ENCODE data around the gene ADARB2. TPM values are rescaled to one million over a fixed set of nuclear protein-coding genes. Genes with fewer than 3 reads are reported as not detected.

The ADARB2 gene
- total and polyA plus RNA-seq, 10 of the 15 experiments (the other 5 are each of a cell fraction or from before 2014, with no cell fraction given) = 0.02 to 4.1 (median 0.76) TPM

GRCh38 chr10:1413823-1414222, 323.5 kb downstream of the ADARB2 start:
- no peaks in the 10 kb centered on the region; a peak in 1 of 4 replicates for H3K27me3 ChIP-seq (replicated peaks in 1 of 2; ENCODE audit: control insufficient read depth in 2 of 2, insufficient read depth in 2 of 2, low read length in 1 of 2)
- no peaks in the 10 kb centered on the region for H3K4me1 ChIP-seq (ENCODE audit: control insufficient read depth, insufficient read depth, low read length)
- no peaks in the 10 kb centered on the region for H3K9me3 ChIP-seq (replicated peaks; ENCODE audit: control insufficient read depth, insufficient read depth, low read length)
- no peak for FAIRE-seq
- SMC1A ChIA-PET (ENCODE audit: uncharacterized antibody, unreplicated experiment) = interaction anchor here (0.8 kb wide), 1 partner anchor 24 kb away, joined by 3 read pairs; no protein-coding TSS in a partner anchor
- no peak overlapping the region for H3K9ac ChIP-seq (ENCODE audit: control insufficient read depth, insufficient read depth, low read length)
- no TSS peak for BruUV-seq (replicated peaks)
- 49% methylated on average over 7 of the region's 7 CpGs for WGBS (ENCODE audit: insufficient coverage, insufficient replicate concordance, low lambda C conversion rate, missing lambda C conversion rate)
- ATAC-seq = no peak
- no peak overlapping the region for H3K4me3 ChIP-seq
- H3K36me3 ChIP-seq (ENCODE audit: control insufficient read depth in 2 of 2, insufficient read depth in 2 of 2, low read length in 1 of 2) = no peaks in the 10 kb centered on the region
- H3K4me2 ChIP-seq (ENCODE audit: control insufficient read depth, insufficient read depth) = no peak overlapping the region
- in situ Hi-C loops (cut with MboI) = no loop called here
- no peak for DNase-seq (ENCODE audit: low read depth, low spot score)
- CTCF ChIA-PET = no interaction called here
- intact Hi-C loops (cut with micrococcal nuclease; ENCODE audit: unreplicated experiment) = no loop called here
- RAD21 ChIA-PET (ENCODE audit: unreplicated experiment) = no interaction called here
- H4K20me1 ChIP-seq (ENCODE audit: control insufficient read depth, insufficient read depth) = no peaks in the 10 kb centered on the region
- POLR2A ChIA-PET = no interaction called here
- no peak overlapping the region for H3K27ac ChIP-seq (ENCODE audit: control insufficient read depth, insufficient read depth)
- TF ChIP-seq E2F8 (IDR thresholded peaks at IDR 0.05; ENCODE audit: low read depth, partially characterized antibody) (no peak), SREBF2 (IDR thresholded peaks at IDR 0.05; ENCODE audit: low read length) (no peak), GABPA (IDR thresholded peaks at IDR 0.05; ENCODE audit: low read depth) (no peak), CHD1 (IDR thresholded peaks at IDR 0.05; ENCODE audit: low read depth, low read length) (no peak), SPI1 (IDR thresholded peaks at IDR 0.05; ENCODE audit: borderline replicate concordance, insufficient read depth, low read depth, low read length) (no peak), HCFC1 (IDR thresholded peaks at IDR 0.05; ENCODE audit: low read length) (no peak), ZNF592 (IDR thresholded peaks at IDR 0.05) (no peak), MAX (IDR thresholded peaks at IDR 0.05; ENCODE audit: low read depth, low read length) (no peak), ZNF217 (IDR thresholded peaks at IDR 0.05) (no peak), FOS (IDR thresholded peaks at IDR 0.05; ENCODE audit: borderline replicate concordance, extremely low read depth, insufficient read length) (no peak), KDM1A (IDR thresholded peaks at IDR 0.05; ENCODE audit: borderline replicate concordance) (no peak)
- no peak overlapping the region for H2AFZ ChIP-seq (ENCODE audit: control insufficient read depth, low read depth, low read length)
- H3K79me2 ChIP-seq (ENCODE audit: control insufficient read depth, insufficient read depth, low read length) = no peaks in the 10 kb centered on the region

All from GM12878 (cell line).